H1 (cell line): ENCODE data around the gene ITGB5. TPM values are rescaled to one million over a fixed set of nuclear protein-coding genes. Genes with fewer than 3 reads are reported as not detected.
A peak's percentile ranks its signal among the peaks of the same experiment; 100 is the strongest.

Experiments
- CTCF ChIA-PET: fragments of 300-600 bp; sonication (Branson Sonifier 250); formaldehyde crosslinking; loops from one replicate; lab custom pipeline; 2021; ENCODE audit not compliant: partially characterized antibody; lab: Charles Lee
- POLR2A ChIA-PET: fragments of 300-600 bp; sonication (Branson Sonifier 250); formaldehyde crosslinking; loops from one replicate; lab custom pipeline; 2021; ENCODE audit warnings: inconsistent platforms; ENCODE audit not compliant: partially characterized antibody; lab: Charles Lee
- DNase-seq, 2 experiments: peaks; one replicate each; pipeline versions ENCODE4 v3.0.0 to v3.0.0-alpha.2; 2010 to 2022; ENCODE audit warnings: low spot score in 2 of 2, low read depth in 1 of 2, mixed read lengths in 1 of 2
- FAIRE-seq: peaks from 2 replicates; lab custom pipeline; 2011; peaks lifted over from hg19 to GRCh38; lab: Jason Lieb, UNC
- H2AFZ ChIP-seq: 2 replicates; pipeline ENCODE4 v1.8.1; 2012; ENCODE audit warnings: low read length, inconsistent platforms
- H2AK5ac ChIP-seq: 2 replicates; pipeline ENCODE4 v1.6.1; 2013; ENCODE audit warnings: low read depth, low read length
- H2BK120ac ChIP-seq: replicated peaks from 2 replicates; pipeline ENCODE3; 2013; ENCODE audit warnings: low read depth, low read length, inconsistent platforms
- H2BK12ac ChIP-seq: 2 replicates; pipeline ENCODE4 v1.6.1; 2013; ENCODE audit warnings: low read depth, low read length
- H2BK15ac ChIP-seq: 2 replicates; pipeline ENCODE4 v1.6.1; 2013; ENCODE audit warnings: low read length
- H2BK20ac ChIP-seq: 2 replicates; pipeline ENCODE4 v1.6.1; 2013; ENCODE audit warnings: low read length
- H2BK5ac ChIP-seq: 2 replicates; pipeline ENCODE4 v1.6.1; 2013; ENCODE audit warnings: low read depth, low read length
- H3K14ac ChIP-seq: 2 replicates; pipeline ENCODE4 v1.6.1; 2013; ENCODE audit warnings: inconsistent platforms; ENCODE audit not compliant: insufficient read length
- H3K18ac ChIP-seq: 2 replicates; pipeline ENCODE4 v1.6.1; 2013; ENCODE audit warnings: low read length; ENCODE audit errors: extremely low read depth
- H3K23ac ChIP-seq: 2 replicates; pipeline ENCODE4 v1.6.1; 2013; ENCODE audit warnings: inconsistent platforms; ENCODE audit not compliant: insufficient read length
- H3K23me2 ChIP-seq: 2 replicates; pipeline ENCODE4 v1.6.1; 2013; ENCODE audit warnings: low read depth, low read length
- H3K27ac ChIP-seq: 2 replicates; pipeline ENCODE4 v1.6.1; 2011; ENCODE audit warnings: low read depth, low read length, inconsistent platforms
- H3K27me3 ChIP-seq, 4 experiments: replicated peaks in 1 of 4; 1 replicate in 1 of 4; 2 replicates in 3 of 4; pipeline versions ENCODE4 v1.6.1 to v1.8.1; 2011 to 2013; ENCODE audit warnings: low read length in 3 of 4, mild to moderate bottlenecking in 3 of 4, inconsistent platforms in 2 of 4, mixed read lengths in 2 of 4, moderate library complexity in 1 of 4; ENCODE audit not compliant: control insufficient read depth in 3 of 4, insufficient read depth in 3 of 4; ENCODE audit errors: extremely low read depth in 1 of 4
- H3K36me3 ChIP-seq, 4 experiments: 2 replicates each; pipeline versions ENCODE4 v1.6.1 to v1.8.1; 2011 to 2013; ENCODE audit warnings: mild to moderate bottlenecking in 4 of 4, low read length in 3 of 4, moderate library complexity in 2 of 4, control low read depth in 1 of 4, inconsistent platforms in 1 of 4; ENCODE audit not compliant: insufficient read depth in 4 of 4, control insufficient read depth in 2 of 4
- H3K4ac ChIP-seq: replicated peaks from 2 replicates; pipeline ENCODE3; 2013; ENCODE audit warnings: low read length, low read depth, mixed read lengths, inconsistent platforms; ENCODE audit not compliant: insufficient read length
- H3K4me1 ChIP-seq, 4 experiments: replicated peaks in 1 of 4; 1 replicate in 1 of 4; 2 replicates in 3 of 4; pipeline versions ENCODE4 v1.6.1 to v1.8.1; 2011 to 2013; ENCODE audit warnings: low read length in 3 of 4, inconsistent platforms in 2 of 4, mixed read lengths in 1 of 4; ENCODE audit not compliant: insufficient read depth in 4 of 4, control insufficient read depth in 3 of 4
- H3K4me2 ChIP-seq, 2 experiments: 2 replicates each; pipeline versions ENCODE4 v1.6.1 to v1.8.1; 2011 to 2013; ENCODE audit warnings: low read depth in 2 of 2, low read length in 2 of 2, control low read depth in 1 of 2, inconsistent platforms in 1 of 2, mild to moderate bottlenecking in 1 of 2; ENCODE audit not compliant: insufficient read depth in 1 of 2
- H3K4me3 ChIP-seq, 4 experiments: fragments of 200-600, 300-600 bp in 1 of 4; sonication (generic), shearing (Covaris generic), sonication (Bioruptor Twin) in 1 of 4; 2 replicates each; pipeline versions ENCODE4 v1.5.1 to v1.8.1; 2011 to 2016; ENCODE audit warnings: low read length in 4 of 4, low read depth in 3 of 4, control low read depth in 2 of 4, inconsistent platforms in 2 of 4, mild to moderate bottlenecking in 2 of 4, mixed read lengths in 1 of 4, moderate library complexity in 1 of 4; ENCODE audit not compliant: insufficient read depth in 2 of 4; ENCODE audit errors: extremely low read depth in 1 of 4
- H3K56ac ChIP-seq: replicated peaks from 2 replicates; pipeline ENCODE3; 2013; ENCODE audit warnings: low read depth, mild to moderate bottlenecking, mixed read lengths, low read length, inconsistent platforms; ENCODE audit not compliant: insufficient read length
- H3K79me1 ChIP-seq: 2 replicates; pipeline ENCODE4 v1.6.1; 2013; ENCODE audit warnings: low read depth, low read length, control low read depth
- H3K79me2 ChIP-seq, 2 experiments: 2 replicates each; pipeline versions ENCODE4 v1.6.1 to v1.8.1; 2012 to 2013; ENCODE audit warnings: low read length in 2 of 2, mild to moderate bottlenecking in 2 of 2, inconsistent platforms in 1 of 2; ENCODE audit not compliant: insufficient read depth in 2 of 2, control insufficient read depth in 1 of 2
- H3K9ac ChIP-seq, 4 experiments: replicated peaks in 1 of 4; 1 replicate in 1 of 4; 2 replicates in 3 of 4; pipeline versions ENCODE4 v1.6.1 to v1.8.1; 2011 to 2013; ENCODE audit warnings: low read depth in 3 of 4, low read length in 3 of 4, control low read depth in 2 of 4, mild to moderate bottlenecking in 2 of 4, moderate library complexity in 2 of 4, inconsistent platforms in 1 of 4; ENCODE audit errors: extremely low read depth in 1 of 4
- H3K9me3 ChIP-seq, 2 experiments: 2 replicates each; pipeline versions ENCODE4 v1.6.1 to v1.8.1; 2012 to 2013; ENCODE audit warnings: mild to moderate bottlenecking in 2 of 2, moderate library complexity in 2 of 2, control low read depth in 1 of 2, inconsistent platforms in 1 of 2, low read depth in 1 of 2, low read length in 1 of 2, mixed read lengths in 1 of 2; ENCODE audit not compliant: insufficient read depth in 2 of 2
- H4K20me1 ChIP-seq, 2 experiments: replicated peaks in 1 of 2; 2 replicates each; pipeline versions ENCODE3 to v1.8.1; 2011 to 2013; ENCODE audit warnings: inconsistent platforms in 2 of 2, low read length in 2 of 2, mild to moderate bottlenecking in 1 of 2; ENCODE audit not compliant: insufficient read depth in 2 of 2, control insufficient read depth in 1 of 2
- H4K5ac ChIP-seq: 2 replicates; pipeline ENCODE4 v1.6.1; 2013; ENCODE audit warnings: low read length, low read depth, mixed read lengths, inconsistent platforms; ENCODE audit not compliant: insufficient read length
- H4K8ac ChIP-seq: 2 replicates; pipeline ENCODE4 v1.8.0; 2013; ENCODE audit warnings: mild to moderate bottlenecking, moderate library complexity, low read length, inconsistent platforms; ENCODE audit not compliant: insufficient read depth; ENCODE audit errors: extremely low read depth
- H4K91ac ChIP-seq: replicated peaks from 2 replicates; pipeline ENCODE3; 2013; ENCODE audit warnings: low read length, mixed read lengths, inconsistent platforms; ENCODE audit not compliant: insufficient read length
- ATF2 ChIP-seq: IDR thresholded peaks from 2 replicates; pipeline ENCODE4 v1.6.1; 2012; ENCODE audit warnings: low read length, inconsistent platforms
- BRCA1 ChIP-seq: IDR thresholded peaks from 2 replicates; pipeline ENCODE4 v1.6.1; 2012; ENCODE audit warnings: low read depth, low read length, improper control_type of control experiment
- CTBP2 ChIP-seq: IDR thresholded peaks from 2 replicates; pipeline ENCODE4 v1.7.0; 2011; ENCODE audit warnings: borderline replicate concordance, mild to moderate bottlenecking, moderate library complexity, mixed read lengths, low read length; ENCODE audit not compliant: insufficient read depth, insufficient read length
- HDAC2 ChIP-seq, 2 experiments: fragments of 300-600 bp in 1 of 2; sonication (generic) in 1 of 2; IDR thresholded peaks; 2 replicates each; pipeline ENCODE4 v1.6.1; 2011 to 2012; ENCODE audit warnings: low read depth in 2 of 2, low read length in 2 of 2, mild to moderate bottlenecking in 2 of 2, moderate library complexity in 2 of 2, borderline replicate concordance in 1 of 2, inconsistent platforms in 1 of 2
- JUN ChIP-seq: IDR thresholded peaks from 2 replicates; pipeline ENCODE4 v1.6.1; 2011; ENCODE audit warnings: low read depth, mild to moderate bottlenecking, improper control_type of control experiment, low read length
- PHF8 ChIP-seq: fragments of 200-600 bp; sonication (generic); conservative IDR thresholded peaks from 2 replicates; pipeline ENCODE4 v1.7.1; 2012; ENCODE audit warnings: low read depth, mild to moderate bottlenecking, inconsistent platforms, low read length, moderate library complexity
- POLR2AphosphoS5 ChIP-seq: IDR thresholded peaks from 2 replicates; pipeline ENCODE4 v1.6.1; 2011; ENCODE audit warnings: low read depth, low read length
- POU5F1 ChIP-seq: IDR thresholded peaks from 2 replicates; pipeline ENCODE4 v1.6.1; 2011; ENCODE audit warnings: low read depth, mild to moderate bottlenecking, low read length, moderate library complexity
- SRF ChIP-seq: IDR thresholded peaks from 2 replicates; pipeline ENCODE4 v1.6.1; 2011; ENCODE audit warnings: mild to moderate bottlenecking, low read depth, low read length, moderate library complexity
- ZNF274 ChIP-seq: IDR thresholded peaks from 2 replicates; pipeline ENCODE4 v1.7.0; 2012; ENCODE audit warnings: low read length, borderline replicate concordance; ENCODE audit errors: extremely low read depth
- WGBS, 2 experiments: shearing (Covaris generic) in 1 of 2; methylation state at CpG; one replicate each; pipeline versions ENCODE4 v1.1.6 to v1.1.7; 2013 to 2015; ENCODE audit warnings: low lambda C conversion rate in 2 of 2, mixed read lengths in 2 of 2, inconsistent platforms in 1 of 2, low coverage in 1 of 2, missing lambda C conversion rate in 1 of 2; ENCODE audit not compliant: insufficient replicate concordance in 2 of 2, insufficient coverage in 1 of 2, insufficient read length in 1 of 2; ENCODE audit errors: extremely low coverage in 1 of 2, missing lambda C conversion rate in 1 of 2; 5-methylcytosine and 5-hydroxymethylcytosine counted together
- polyA plus RNA-seq, 7 experiments: library from polyadenylated mRNA; depleted of rRNA in 3 of 7; stranded (reverse) in 5 of 7; unstranded in 2 of 7; fragments of >200 nt in 5 of 7; fragments of 200-250 nt in 2 of 7; gene quantifications; 1 replicate in 5 of 7; 2 replicates in 1 of 7; 4 replicates in 1 of 7; pipeline versions ENCODE4 v1.2.1 to v1.2.3, GENCODE V29; 2011 to 2013; ENCODE audit warnings: missing spikeins in 2 of 7, mixed read lengths in 2 of 7
- total RNA-seq: library from RNA; stranded (reverse); fragmentation: NEBNext Ultra II Directional; extraction: Animal tissue kit (Norgen Biotek cat#: 25700); gene quantifications from 2 replicates; pipeline ENCODE4 v1.2.1, GENCODE V29; 2021

The ITGB5 gene
- total and polyA plus RNA-seq, 2 of the 8 experiments (the other 6 are each of a cell fraction or from before 2014, with no cell fraction given): 101 to 268 TPM

GRCh38 chr3:124784686-124785382, 102.3 kb downstream of the ITGB5 start:
- Histone ChIP-seq H3K14ac (no peak overlapping the region), H2BK5ac (no peak overlapping the region), H3K9me3 (no peaks in the 10 kb centered on the region), H4K91ac (no peak overlapping the region), H3K4me1 (peaks cover 0 to 10% (median 6%) of the 10 kb centered on the region in 4 experiments; a peak in 6 of 7 replicates), H3K79me1 (no peaks in the 10 kb centered on the region; the same call in 1 of the 2 replicates), H4K5ac (no peak overlapping the region), H2AK5ac (no peak overlapping the region), H3K27ac (no peak overlapping the region), H3K9ac (no peak overlapping the region), H3K23ac (no peak overlapping the region), H3K79me2 (no peaks in the 10 kb centered on the region), H2BK20ac (no peak overlapping the region), H2BK120ac (no peak overlapping the region), H2AFZ (no peak overlapping the region), H3K23me2 (no peaks in the 10 kb centered on the region), H2BK12ac (no peak overlapping the region), H3K4me3 (no peak overlapping the region), H3K18ac (no peak overlapping the region), H3K27me3 (no peaks in the 10 kb centered on the region), H3K36me3 (peaks cover 0 to 4% (median 0%) of the 10 kb centered on the region in 4 experiments; a peak in 2 of 8 replicates), H3K4me2 (no peak overlapping the region), H3K56ac (no peak overlapping the region), H3K4ac (no peak overlapping the region), H4K8ac (peak overlapping the region; percentile 53; the same call in 1 of the 2 replicates), H2BK15ac (no peak overlapping the region), H4K20me1 (peaks cover 0 to 4% of the 10 kb centered on the region in 2 experiments)
- 90% methylated on average over 17 of the region's 17 CpGs; no CpG with 5 or more reads in 1 of the 2 experiments for WGBS, 2 experiments
- POLR2A ChIA-PET: interaction anchor here (0.9 kb wide), 1 partner anchor 12 kb away, joined by 3 read pairs; no protein-coding TSS in a partner anchor
- CTCF ChIA-PET: interaction anchor here (0.9 to 3.8 kb wide), 7 partner anchors 9 to 161 kb away, joined by 3 to 30 read pairs (median 3); no protein-coding TSS in a partner anchor
- DNase-seq (no peak), FAIRE-seq (no peak)
- TF ChIP-seq HDAC2 (IDR thresholded peaks at IDR 0.05; ENCODE audit: borderline replicate concordance in 1 of 2, low read depth in 2 of 2, low read length in 2 of 2): no peak
- TF ChIP-seq POLR2AphosphoS5: no peak
- no peak for TF ChIP-seq ATF2
- no peak for TF ChIP-seq POU5F1
- TF ChIP-seq SRF: no peak
- TF ChIP-seq ZNF274: no peak
- no peak for TF ChIP-seq CTBP2
- TF ChIP-seq JUN: no peak
- TF ChIP-seq BRCA1: no peak
- no peak for TF ChIP-seq PHF8
